ENCODE measurements around the gene TGFBR3.

GRCh38 chr1:91755702-91756287, 130.2 kb downstream of the TGFBR3 start:
- TF ChIP-seq POLR2A (IDR thresholded peaks at IDR 0.05; ENCODE audit: low read length) (no peak), GATA1 (IDR thresholded peaks at IDR 0.05; ENCODE audit: low read depth, low read length) (no peak)

Measured in erythroblast (primary cell).